ENCODE measurements around the gene NHSL2. TPM values are rescaled to one million over a fixed set of nuclear protein-coding genes. Genes with fewer than 3 reads are reported as not detected.

The NHSL2 gene
- total RNA-seq, 1 experiment from 2014 or later: not detected

- intact Hi-C loops (cut with micrococcal nuclease; ENCODE audit: unreplicated experiment): no loop called here
- no peak overlapping the region for H3K4me3 ChIP-seq
- no peaks in the 10 kb centered on the region for H3K9me3 ChIP-seq (ENCODE audit: insufficient read depth, low read depth)
- CTCF ChIA-PET: interaction anchor here (0.6 kb wide), 1 partner anchor 408 kb away, joined by 5 read pairs; no protein-coding TSS in a partner anchor
- POLR2A ChIA-PET (ENCODE audit: unreplicated experiment): no interaction called here
- no peak overlapping the region for H2AFZ ChIP-seq
- no peaks in the 10 kb centered on the region for H4K20me1 ChIP-seq (ENCODE audit: insufficient read depth)
- DNase-seq: no peak
- H3K36me3 ChIP-seq (ENCODE audit: low read depth): no peaks in the 10 kb centered on the region
- H3K4me1 ChIP-seq (replicated peaks; ENCODE audit: insufficient read depth): no peaks in the 10 kb centered on the region
- peaks cover 5% of the 10 kb centered on the region; the same call in 1 of the 2 replicates for H3K27me3 ChIP-seq (ENCODE audit: insufficient read depth, low read depth)
- H3K9me2 ChIP-seq (ENCODE audit: insufficient read depth): no peaks in the 10 kb centered on the region
- BruUV-seq (replicated peaks): no TSS peak
- no peak for TF ChIP-seq EZH2 (IDR thresholded peaks at IDR 0.05; ENCODE audit: low read depth)
- TF ChIP-seq, protein P1, sequence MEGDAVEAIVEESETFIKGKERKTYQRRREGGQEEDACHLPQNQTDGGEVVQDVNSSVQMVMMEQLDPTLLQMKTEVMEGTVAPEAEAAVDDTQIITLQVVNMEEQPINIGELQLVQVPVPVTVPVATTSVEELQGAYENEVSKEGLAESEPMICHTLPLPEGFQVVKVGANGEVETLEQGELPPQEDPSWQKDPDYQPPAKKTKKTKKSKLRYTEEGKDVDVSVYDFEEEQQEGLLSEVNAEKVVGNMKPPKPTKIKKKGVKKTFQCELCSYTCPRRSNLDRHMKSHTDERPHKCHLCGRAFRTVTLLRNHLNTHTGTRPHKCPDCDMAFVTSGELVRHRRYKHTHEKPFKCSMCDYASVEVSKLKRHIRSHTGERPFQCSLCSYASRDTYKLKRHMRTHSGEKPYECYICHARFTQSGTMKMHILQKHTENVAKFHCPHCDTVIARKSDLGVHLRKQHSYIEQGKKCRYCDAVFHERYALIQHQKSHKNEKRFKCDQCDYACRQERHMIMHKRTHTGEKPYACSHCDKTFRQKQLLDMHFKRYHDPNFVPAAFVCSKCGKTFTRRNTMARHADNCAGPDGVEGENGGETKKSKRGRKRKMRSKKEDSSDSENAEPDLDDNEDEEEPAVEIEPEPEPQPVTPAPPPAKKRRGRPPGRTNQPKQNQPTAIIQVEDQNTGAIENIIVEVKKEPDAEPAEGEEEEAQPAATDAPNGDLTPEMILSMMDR (conservative IDR thresholded peaks at IDR 0.05): no peak
- H3K27ac ChIP-seq: no peak overlapping the region
- H3K79me2 ChIP-seq (ENCODE audit: low read depth): no peaks in the 10 kb centered on the region
- H3F3A ChIP-seq (ENCODE audit: insufficient read depth, low read depth): no peaks in the 10 kb centered on the region
- H3K4me2 ChIP-seq: no peak overlapping the region
Observed at GRCh38 chrX:72042852-72043248, 132.2 kb downstream of the NHSL2 start.

DNA sequence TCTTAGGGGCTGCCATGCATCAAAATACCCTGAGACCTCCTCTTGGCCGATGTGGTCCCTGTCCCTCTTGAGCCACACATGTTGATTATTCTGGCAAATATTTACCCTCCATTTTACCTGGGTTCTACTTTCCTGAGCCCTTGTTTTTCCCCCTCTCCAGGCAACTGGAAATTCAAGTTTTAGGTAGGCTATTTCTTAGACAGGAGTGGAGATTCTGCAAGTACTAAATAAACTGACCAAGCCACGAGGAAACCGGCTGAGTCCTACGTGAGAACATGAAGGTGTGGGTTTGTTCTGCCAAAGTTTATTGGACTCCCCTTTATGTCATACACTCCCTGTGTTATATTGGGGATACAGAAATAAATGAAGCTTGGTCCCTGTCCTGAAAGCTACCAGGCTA lies 133.0 kb downstream of the NHSL2 start:
- no peak overlapping the region for H3K4me3 ChIP-seq
- H3K27ac ChIP-seq: no peak overlapping the region
- H3K9me2 ChIP-seq (ENCODE audit: insufficient read depth): no peaks in the 10 kb centered on the region
- no peaks in the 10 kb centered on the region for H3F3A ChIP-seq (ENCODE audit: insufficient read depth, low read depth)
- no peak for DNase-seq
- no peaks in the 10 kb centered on the region for H3K4me1 ChIP-seq (replicated peaks; ENCODE audit: insufficient read depth)
- intact Hi-C loops (cut with micrococcal nuclease; ENCODE audit: unreplicated experiment): no loop called here
- H3K9me3 ChIP-seq (ENCODE audit: insufficient read depth, low read depth): no peaks in the 10 kb centered on the region
- POLR2A ChIA-PET (ENCODE audit: unreplicated experiment): no interaction called here
- no peak overlapping the region for H3K4me2 ChIP-seq
- no peak for TF ChIP-seq EZH2 (IDR thresholded peaks at IDR 0.05; ENCODE audit: low read depth)
- TF ChIP-seq, protein P1 (conservative IDR thresholded peaks at IDR 0.05): no peak
- BruUV-seq (replicated peaks): no TSS peak
- no peaks in the 10 kb centered on the region for H3K79me2 ChIP-seq (ENCODE audit: low read depth)
- H3K36me3 ChIP-seq (ENCODE audit: low read depth): no peaks in the 10 kb centered on the region
- H4K20me1 ChIP-seq (ENCODE audit: insufficient read depth): no peaks in the 10 kb centered on the region
- H2AFZ ChIP-seq: no peak overlapping the region
- H3K27me3 ChIP-seq (ENCODE audit: insufficient read depth, low read depth): peaks cover 5% of the 10 kb centered on the region; the same call in 1 of the 2 replicates
- CTCF ChIA-PET: no interaction called here

DNA sequence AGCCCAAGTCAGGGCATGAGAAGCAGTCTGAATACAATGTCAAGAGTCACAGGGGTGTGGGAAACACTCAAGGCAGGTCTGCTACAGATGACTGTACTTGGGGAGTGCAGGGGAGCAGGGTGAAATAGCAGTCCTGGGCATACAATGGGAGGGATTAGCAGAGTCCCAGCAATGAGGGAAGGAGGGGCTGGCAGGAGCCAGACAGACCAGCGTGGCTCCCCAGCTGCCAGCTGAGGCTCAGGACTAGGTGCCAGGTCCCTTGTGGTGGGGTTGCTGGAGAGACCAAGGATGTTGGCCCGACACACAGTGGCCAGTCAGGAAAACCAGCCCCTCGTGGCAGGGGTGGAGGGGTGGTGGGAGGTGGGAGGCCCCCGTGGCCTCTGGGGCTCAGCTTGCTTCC lies 134.5 kb downstream of the NHSL2 start:
- no peak for TF ChIP-seq EZH2 (IDR thresholded peaks at IDR 0.05; ENCODE audit: low read depth)
- TF ChIP-seq, protein P1 (conservative IDR thresholded peaks at IDR 0.05): no peak
- H3K4me1 ChIP-seq (replicated peaks; ENCODE audit: insufficient read depth): no peaks in the 10 kb centered on the region
- no peak overlapping the region for H3K4me2 ChIP-seq
- H3K9me3 ChIP-seq (ENCODE audit: insufficient read depth, low read depth): no peaks in the 10 kb centered on the region
- ChIA-PET POLR2A (ENCODE audit: unreplicated experiment) (interaction anchor here (0.6 kb wide), 1 partner anchor 232 kb away, joined by 3 read pairs; the partner anchor contains the start of gene RPS4X), CTCF (no interaction called here)
- H2AFZ ChIP-seq: no peak overlapping the region
- no peaks in the 10 kb centered on the region for H3K36me3 ChIP-seq (ENCODE audit: low read depth)
- peaks cover 5% of the 10 kb centered on the region; the same call in 1 of the 2 replicates for H3K27me3 ChIP-seq (ENCODE audit: insufficient read depth, low read depth)
- H3K27ac ChIP-seq: no peak overlapping the region
- H3K79me2 ChIP-seq (ENCODE audit: low read depth): no peaks in the 10 kb centered on the region
- H3F3A ChIP-seq (ENCODE audit: insufficient read depth, low read depth): no peaks in the 10 kb centered on the region
- no peak for DNase-seq
- H3K4me3 ChIP-seq: no peak overlapping the region
- intact Hi-C loops (cut with micrococcal nuclease; ENCODE audit: unreplicated experiment): no loop called here
- no peaks in the 10 kb centered on the region for H4K20me1 ChIP-seq (ENCODE audit: insufficient read depth)
- no peaks in the 10 kb centered on the region for H3K9me2 ChIP-seq (ENCODE audit: insufficient read depth)
- no TSS peak for BruUV-seq (replicated peaks)

Data from PC-9 (cell line).